HPDE6-E6E7 (cell line): ENCODE measurements around the gene HOXA2.

Experiments used
- DNase-seq: peaks from one replicate; pipeline ENCODE4 v3.0.0; 2011; ENCODE audit warnings: missing footprints; ENCODE audit errors: extremely low spot score

HOXA2 gene

DNA sequence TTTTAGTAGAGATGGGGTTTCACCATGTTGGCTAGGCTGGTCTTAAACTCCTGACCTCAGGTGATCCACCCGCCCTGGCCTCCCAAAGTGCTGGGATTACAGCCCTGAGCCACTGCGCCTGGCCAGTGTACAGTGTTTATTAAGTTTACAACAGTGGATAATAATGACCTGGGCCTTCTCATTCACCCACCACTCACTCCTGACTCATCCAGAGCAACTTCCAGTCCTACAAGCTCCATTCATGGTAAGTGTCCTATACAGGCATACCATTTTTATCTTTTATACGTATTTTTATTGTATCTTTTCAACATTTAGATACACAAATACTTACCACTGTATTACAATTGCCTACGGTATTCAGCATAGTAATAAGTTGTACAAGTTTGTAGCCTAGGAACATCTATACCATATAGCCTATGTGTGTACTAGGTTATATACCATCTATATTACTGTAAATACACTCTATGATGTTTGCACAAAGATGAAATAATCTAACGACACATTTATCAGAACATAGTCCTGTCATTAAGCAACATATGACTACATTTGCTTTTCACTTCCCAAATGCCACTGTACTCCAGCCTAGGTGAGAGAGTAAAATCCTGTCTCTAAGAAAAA, 23.8 kb downstream of the HOXA2 start:
- DNase-seq: no peak

DNA sequence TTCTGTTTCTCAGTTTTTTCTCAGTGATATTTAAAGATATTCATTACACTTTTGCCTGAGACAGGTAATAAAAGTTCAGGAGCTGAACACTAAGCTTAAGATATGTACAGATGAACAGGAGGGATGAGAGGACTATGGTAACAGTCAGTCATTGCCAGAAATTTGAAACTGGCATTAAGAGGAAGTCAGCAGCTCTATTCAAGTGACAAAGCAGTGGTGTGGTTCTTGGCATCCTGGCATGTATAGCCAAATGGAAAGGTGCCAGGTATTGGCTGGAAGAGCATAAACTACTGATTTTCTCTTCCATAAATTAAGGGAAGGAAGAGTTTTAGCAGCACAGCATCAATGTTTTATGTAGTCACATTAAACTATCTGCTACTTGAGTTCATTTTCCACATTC, 29.4 kb downstream of the HOXA2 start:
- no peak for DNase-seq

DNA sequence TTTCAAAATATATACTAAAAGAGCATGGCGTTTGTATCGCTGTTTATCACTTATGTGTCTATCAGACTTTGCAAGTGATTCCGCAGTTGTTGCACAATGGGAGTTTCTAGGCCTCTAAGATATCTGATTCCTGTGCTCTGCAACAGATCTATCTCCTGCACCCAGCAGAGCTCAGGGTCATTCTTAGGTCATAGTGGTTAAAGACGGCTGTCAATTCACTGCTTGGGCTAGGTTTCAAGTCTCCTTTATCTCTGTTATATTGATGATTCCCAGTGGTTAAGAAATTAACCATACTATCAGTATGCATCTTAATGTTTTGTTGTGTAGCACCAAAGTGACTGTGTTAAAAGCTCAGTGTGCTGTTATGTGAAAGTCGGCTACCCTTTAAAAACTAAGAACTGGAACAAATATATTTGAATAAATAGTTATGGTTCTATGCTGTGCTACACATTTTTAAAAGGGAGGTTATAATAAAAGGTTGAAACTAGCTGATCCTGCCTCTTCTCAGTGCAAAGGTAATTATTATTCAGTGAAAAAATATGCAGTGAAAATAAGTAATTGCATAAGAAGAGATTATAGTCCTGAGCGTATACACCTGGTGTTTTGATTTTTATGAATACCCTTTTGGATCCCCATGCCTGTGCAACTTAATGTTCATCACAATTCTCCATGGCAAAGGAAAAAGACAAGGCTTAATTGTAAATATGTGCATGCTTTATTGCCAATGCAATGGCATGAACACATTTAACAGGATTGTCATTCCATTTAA, 30.7 kb downstream of the HOXA2 start:
- DNase-seq: no peak

DNA sequence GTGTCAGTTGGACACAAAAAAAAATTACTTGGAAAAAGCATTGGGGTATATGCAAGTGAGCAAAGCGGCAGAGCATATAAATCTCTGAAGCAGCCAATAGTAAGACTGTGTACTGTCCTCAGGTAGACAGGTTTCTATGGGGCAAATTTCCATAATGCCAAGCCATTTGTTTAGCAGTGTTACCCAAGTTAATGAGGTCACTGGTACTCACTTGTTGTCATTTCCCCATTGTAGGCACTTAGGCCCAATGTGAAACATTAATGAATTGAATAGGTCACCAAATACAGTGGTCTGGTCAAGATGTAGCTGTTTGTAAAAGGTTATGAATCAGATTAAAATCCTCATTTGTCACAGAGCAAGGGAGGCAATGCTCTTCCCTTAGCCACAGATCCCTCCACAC, 34.2 kb downstream of the HOXA2 start:
- DNase-seq: no peak

DNA sequence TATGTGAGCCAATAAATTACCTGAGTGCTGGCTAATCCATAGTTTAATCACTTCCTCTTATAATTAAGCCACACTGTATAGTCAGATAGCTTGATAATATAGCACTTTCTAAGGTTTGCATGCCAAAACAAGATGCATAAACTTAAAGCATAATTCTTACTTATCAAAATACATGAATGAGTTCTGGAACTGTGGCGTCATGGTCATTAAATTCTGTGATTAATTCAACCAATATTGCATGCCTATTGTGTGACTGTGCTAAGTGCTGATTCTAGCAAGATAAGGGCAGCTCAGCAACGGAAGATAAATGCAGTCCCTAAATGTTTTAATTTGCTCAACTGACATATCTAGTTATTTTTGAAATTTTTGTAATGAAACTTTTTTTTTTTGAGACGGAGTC, 36.3 kb downstream of the HOXA2 start:
- no peak for DNase-seq

DNA sequence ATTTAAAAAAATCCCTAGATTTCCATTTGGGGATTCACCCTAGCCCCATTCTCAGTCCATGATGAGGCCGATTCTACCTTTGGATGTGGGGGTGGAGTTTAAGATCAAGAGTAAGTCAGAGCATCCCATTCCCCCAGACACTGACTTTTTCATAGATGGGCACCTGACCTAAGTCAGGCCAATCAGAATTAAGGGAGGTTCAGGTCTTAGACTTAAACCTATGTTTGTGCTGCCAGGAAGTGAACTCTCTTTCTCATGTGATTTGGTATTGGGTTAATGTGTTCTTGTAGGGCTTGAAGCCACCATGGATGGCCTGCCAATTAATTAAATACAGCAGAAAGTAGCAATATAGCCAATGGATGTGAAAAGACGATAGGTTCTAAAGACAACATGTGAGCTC, 36.8 kb downstream of the HOXA2 start:
- no peak for DNase-seq

DNA sequence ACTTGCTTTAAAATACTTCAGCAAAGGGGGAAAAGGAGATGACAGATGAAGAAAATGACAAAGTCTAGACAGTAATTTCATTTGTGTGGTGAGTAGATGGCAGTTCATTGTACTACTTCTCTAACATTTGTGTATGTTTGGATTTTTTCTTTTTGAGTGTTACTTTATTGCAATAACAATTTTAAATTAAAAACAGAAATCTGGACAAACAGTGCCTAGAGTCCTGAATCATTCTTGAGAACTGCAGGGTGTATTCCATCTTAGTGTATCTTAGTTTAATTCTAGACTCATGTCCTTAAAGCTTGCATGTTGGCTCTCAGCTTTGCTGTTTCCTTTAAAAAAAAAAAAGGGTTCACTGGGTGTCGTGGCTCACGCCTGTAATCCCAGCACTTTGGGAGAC, 37.8 kb downstream of the HOXA2 start:
- DNase-seq: no peak

DNA sequence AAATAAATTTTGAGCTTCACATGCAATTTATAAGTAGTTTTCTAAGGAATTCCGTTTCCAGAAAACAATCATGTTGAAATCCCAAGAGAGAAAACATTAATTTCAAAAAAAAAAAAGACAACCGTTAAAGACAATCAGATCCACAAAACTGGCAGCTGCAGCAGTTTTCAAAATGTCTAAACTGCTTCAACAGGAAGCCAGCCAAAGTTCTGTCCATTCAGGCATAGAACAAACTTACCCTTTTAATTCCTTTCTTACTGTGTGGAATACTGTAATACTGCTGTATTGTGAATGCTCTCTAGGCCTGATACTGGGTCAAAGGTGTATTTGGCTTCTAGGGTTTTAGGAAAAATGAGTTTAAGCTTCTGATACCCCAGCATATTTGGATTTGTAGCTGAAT, 38.3 kb downstream of the HOXA2 start:
- no peak for DNase-seq

DNA sequence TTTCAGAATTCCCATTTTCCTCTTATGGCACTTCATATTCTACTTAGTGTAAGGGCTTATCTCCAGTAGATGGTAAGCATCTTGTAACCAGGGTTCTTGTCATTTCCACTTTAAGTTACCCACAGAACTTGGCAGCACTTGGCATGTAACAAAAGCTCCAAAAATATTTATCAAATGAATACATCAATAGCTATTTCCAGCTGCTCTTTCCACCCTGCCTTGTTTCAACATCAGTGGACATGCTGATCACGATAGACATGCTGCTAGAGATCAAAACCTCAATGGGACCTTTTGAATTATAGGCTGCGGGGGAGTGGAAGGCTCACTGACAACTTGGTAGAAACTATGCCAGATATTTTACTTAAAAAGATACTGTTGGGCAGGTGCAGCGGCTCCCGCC, 39.5 kb downstream of the HOXA2 start:
- DNase-seq: no peak

DNA sequence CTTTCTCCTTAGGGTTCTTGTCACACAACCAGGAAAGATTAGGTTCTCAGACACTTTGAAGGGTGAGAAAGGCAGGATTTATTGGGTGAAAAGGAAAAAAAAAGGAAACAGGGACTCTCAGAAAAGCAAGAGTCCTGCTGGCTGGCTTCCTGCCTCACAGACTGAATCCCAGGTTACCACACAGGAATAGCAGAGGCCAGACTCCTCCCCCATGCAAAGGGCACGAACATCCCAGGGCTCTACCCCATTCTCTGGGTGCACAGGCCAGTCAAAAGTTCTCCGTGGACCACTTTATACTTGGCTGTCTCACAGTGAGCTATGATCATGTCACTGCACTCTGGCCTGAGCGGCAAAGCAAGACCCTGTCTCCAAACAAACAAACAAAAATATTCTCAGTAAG, 49.3 kb downstream of the HOXA2 start:
- DNase-seq: no peak

DNA sequence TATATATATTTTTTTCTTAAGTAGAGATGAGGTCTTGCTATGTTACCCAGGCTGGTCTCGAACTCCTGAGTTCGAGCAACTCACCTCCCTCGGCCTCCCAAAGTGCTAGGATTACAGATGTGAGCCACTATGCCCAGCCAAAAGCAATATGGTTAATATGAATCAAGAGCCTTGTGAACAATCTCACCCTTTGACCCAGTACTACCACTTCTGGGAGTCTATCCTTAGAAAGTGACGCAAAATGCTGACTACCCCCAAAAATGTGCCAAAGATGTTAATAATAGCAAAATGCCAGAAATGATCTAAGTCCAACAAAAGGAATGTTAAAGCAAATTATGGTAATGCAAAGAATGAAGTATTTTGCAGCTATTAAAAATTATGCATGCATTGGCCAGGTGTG, 51.0 kb downstream of the HOXA2 start:
- DNase-seq: no peak
